ENCODE results near the gene RNASET2. TPM values are rescaled to one million over a fixed set of nuclear protein-coding genes. Genes with fewer than 3 reads are reported as not detected.
"Not testable (repeated sequence)": the region's sequence is repeated elsewhere in the genome, so short reads cannot be mapped to it uniquely, and the experiment has no call there.

Gene RNASET2
- total RNA-seq, 1 experiment from 2014 or later = 22.0 TPM

GRCh38 chr6:166929542-166930189, 26.7 kb downstream of the RNASET2 start:
- DNase-seq (ENCODE audit: low read depth) = no peak

GRCh38 chr6:166928644-166929541, 27.5 kb downstream of the RNASET2 start:
- DNase-seq (ENCODE audit: low read depth) = no peak

- no peak for DNase-seq (ENCODE audit: low read depth)
These were observed 28.3 kb downstream of the RNASET2 start for GRCh38 chr6:166927935-166928643.

GRCh38 chr6:166927240-166927934, 29.0 kb downstream of the RNASET2 start:
- no peak for DNase-seq (ENCODE audit: low read depth)

- DNase-seq (ENCODE audit: low read depth) = no peak
These were observed 29.6 kb downstream of the RNASET2 start for GRCh38 chr6:166926748-166927147.

GRCh38 chr6:166925141-166925996, 31.0 kb downstream of the RNASET2 start:
- no peak for DNase-seq (ENCODE audit: low read depth)

- no peak for DNase-seq (ENCODE audit: low read depth)
These were observed 31.8 kb downstream of the RNASET2 start for GRCh38 chr6:166924531-166924930.

- no peak for DNase-seq (ENCODE audit: low read depth)
These were observed 33.4 kb downstream of the RNASET2 start for GRCh38 chr6:166922937-166923336.

- no peak for DNase-seq (ENCODE audit: low read depth)
These were observed 34.8 kb downstream of the RNASET2 start for GRCh38 chr6:166921570-166921969.

GRCh38 chr6:166916824-166917223, 39.5 kb downstream of the RNASET2 start:
- no peak for DNase-seq (ENCODE audit: low read depth)

- not testable (repeated sequence) for DNase-seq (ENCODE audit: low read depth)
These were observed 40.9 kb downstream of the RNASET2 start for GRCh38 chr6:166915484-166915883.

GRCh38 chr6:166914952-166915351, 41.4 kb downstream of the RNASET2 start:
- DNase-seq (ENCODE audit: low read depth) = not testable (repeated sequence)

GRCh38 chr6:166911248-166911677, 45.1 kb downstream of the RNASET2 start:
- DNase-seq (ENCODE audit: low read depth) = no peak

- DNase-seq (ENCODE audit: low read depth) = peak; percentile 59
These were observed 45.7 kb downstream of the RNASET2 start for GRCh38 chr6:166910601-166911000.

- no peak for DNase-seq (ENCODE audit: low read depth)
These were observed 47.5 kb downstream of the RNASET2 start for GRCh38 chr6:166908811-166909210.

- DNase-seq (ENCODE audit: low read depth) = no peak
These were observed 48.2 kb downstream of the RNASET2 start for GRCh38 chr6:166907871-166908806.

GRCh38 chr6:166907373-166907841, 48.9 kb downstream of the RNASET2 start:
- DNase-seq (ENCODE audit: low read depth) = no peak

GRCh38 chr6:166906376-166907044, 49.8 kb downstream of the RNASET2 start:
- no peak for DNase-seq (ENCODE audit: low read depth)

Data from HT1080 (cell line).